ENCODE results near the gene SEMA4D. TPM values are rescaled to one million over a fixed set of nuclear protein-coding genes. Genes with fewer than 3 reads are reported as not detected.

The SEMA4D gene
- total and polyA plus RNA-seq, 9 of the 15 experiments (the other 6 are each of a cell fraction or from before 2014, with no cell fraction given), result 0.38 to 5.1 (median 1.8) TPM

DNA sequence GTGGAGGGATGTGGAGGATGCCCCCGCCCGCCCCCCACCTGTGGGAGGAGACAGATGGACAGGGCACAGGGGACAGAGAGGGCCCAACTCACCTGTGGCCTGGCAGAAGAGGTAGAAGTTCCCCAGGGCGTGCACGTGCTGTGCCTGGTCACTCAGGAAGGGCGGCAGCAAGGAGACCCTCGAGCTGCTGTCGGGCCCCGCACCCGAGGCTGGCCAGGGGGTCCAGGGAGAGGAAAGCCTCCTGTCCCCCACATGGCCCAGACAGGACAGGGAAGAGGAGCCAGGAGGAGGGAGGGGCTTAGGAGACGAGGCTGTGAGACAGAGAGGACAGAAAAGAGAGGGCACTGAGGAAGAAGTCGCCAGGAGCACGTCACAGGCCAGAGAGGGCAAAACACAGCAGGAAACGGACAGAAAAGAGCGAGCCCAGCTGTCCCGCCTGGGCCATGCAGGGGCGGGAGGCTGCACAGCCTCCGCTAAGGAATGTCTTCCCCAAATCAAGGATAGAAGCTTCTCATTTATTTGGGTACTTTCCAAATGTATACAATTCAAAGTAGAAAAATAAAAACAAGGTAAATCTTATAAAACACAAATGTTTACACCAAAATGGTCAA is 121.1 kb downstream of the SEMA4D start:
- Histone ChIP-seq H3K4me2 (ENCODE audit: insufficient read depth, low read length) (no peak overlapping the region), H3K27me3 (ENCODE audit: control insufficient read depth in 2 of 2, insufficient read depth in 2 of 2, low read length in 2 of 2) (peaks cover 14 to 29% of the 10 kb centered on the region in 2 experiments), H3K9me1 (ENCODE audit: control insufficient read depth, insufficient read depth, low read length) (no peaks in the 10 kb centered on the region), H3K4me1 (replicated peaks in 1 of 2; ENCODE audit: control insufficient read depth in 2 of 2, insufficient read depth in 2 of 2, low read length in 2 of 2) (peaks cover 0 to 12% of the 10 kb centered on the region in 2 experiments; a peak in 2 of 5 replicates), H3K27ac (ENCODE audit: extremely low read depth, low read depth, low read length) (no peak overlapping the region), H3K36me3 (ENCODE audit: control insufficient read depth, insufficient read depth, low read length) (no peaks in the 10 kb centered on the region), H3K9ac (ENCODE audit: insufficient read depth in 1 of 2, low read depth in 2 of 2, low read length in 2 of 2) (no peak overlapping the region), H3K4me3 (no peak overlapping the region), H4K20me1 (replicated peaks; ENCODE audit: control insufficient read depth, insufficient read depth, low read length) (no peaks in the 10 kb centered on the region), H3K79me2 (ENCODE audit: control insufficient read depth, insufficient read depth, low read length) (no peaks in the 10 kb centered on the region), H3K9me3 (replicated peaks; ENCODE audit: control insufficient read depth, insufficient read depth, low read depth, low read length) (no peaks in the 10 kb centered on the region), H2AFZ (ENCODE audit: low read depth, low read length) (no peak overlapping the region)
- 26% methylated on average over 9 of the region's 17 CpGs for whole genome bisulfite sequencing (ENCODE audit: insufficient coverage, low coverage, missing lambda C conversion rate)
- intact Hi-C loops (cut with micrococcal nuclease), result no loop called here
- TF ChIP-seq, protein P1, sequence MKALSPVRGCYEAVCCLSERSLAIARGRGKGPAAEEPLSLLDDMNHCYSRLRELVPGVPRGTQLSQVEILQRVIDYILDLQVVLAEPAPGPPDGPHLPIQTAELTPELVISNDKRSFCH (CRISPR knock-in tag; IDR thresholded peaks at IDR 0.05), result no peak
- TF ChIP-seq, protein P1 (tag; IDR thresholded peaks at IDR 0.05), result no peak
- DNase-seq (ENCODE audit: extremely low read depth in 1 of 4, low spot score in 3 of 4) (no peak), ATAC-seq (no peak), FAIRE-seq (no peak)
- in situ Hi-C loops (cut with MboI), result no loop called here
- no TSS peak for BruUV-seq (replicated peaks)
- CTCF ChIA-PET (ENCODE audit: low intra/inter-chr PET ratio), result no interaction called here
- POLR2A ChIA-PET, result no interaction called here

DNA sequence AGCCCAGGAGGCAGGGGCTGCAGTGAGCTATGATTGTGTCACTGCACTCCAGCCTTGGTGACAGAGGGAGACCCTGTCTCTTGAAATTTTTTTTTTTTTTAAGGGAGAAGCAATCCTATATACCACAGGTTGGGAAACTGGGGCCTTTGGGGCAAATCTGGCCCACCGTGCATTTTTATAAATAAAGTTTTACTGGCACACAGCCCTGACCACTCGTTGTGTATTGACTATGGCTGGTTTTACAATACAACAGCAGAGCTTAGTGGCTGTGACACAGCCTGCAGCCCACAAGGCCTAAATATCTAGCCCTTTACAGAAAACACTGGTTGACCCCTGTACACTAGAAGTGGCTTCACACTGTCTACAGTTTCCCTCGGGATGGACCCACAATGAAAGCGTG is 121.6 kb downstream of the SEMA4D start:
- BruUV-seq (replicated peaks), result no TSS peak
- POLR2A ChIA-PET, result interaction anchor here (0.6 to 0.7 kb wide), 2 partner anchors 8 to 34 kb away, joined by 3 to 5 read pairs; no protein-coding TSS in a partner anchor
- TF ChIP-seq, protein P2, sequence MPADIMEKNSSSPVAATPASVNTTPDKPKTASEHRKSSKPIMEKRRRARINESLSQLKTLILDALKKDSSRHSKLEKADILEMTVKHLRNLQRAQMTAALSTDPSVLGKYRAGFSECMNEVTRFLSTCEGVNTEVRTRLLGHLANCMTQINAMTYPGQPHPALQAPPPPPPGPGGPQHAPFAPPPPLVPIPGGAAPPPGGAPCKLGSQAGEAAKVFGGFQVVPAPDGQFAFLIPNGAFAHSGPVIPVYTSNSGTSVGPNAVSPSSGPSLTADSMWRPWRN (IDR thresholded peaks at IDR 0.05; ENCODE audit: low read depth), result no peak

More for the DNA sequence above, 121.6 kb downstream of the SEMA4D start:
- H3K4me1 ChIP-seq (replicated peaks in 1 of 2; ENCODE audit: control insufficient read depth in 2 of 2, insufficient read depth in 2 of 2, low read length in 2 of 2), result peaks cover 0 to 12% of the 10 kb centered on the region in 2 experiments; a peak in 2 of 5 replicates
- no peaks in the 10 kb centered on the region for H3K9me3 ChIP-seq (replicated peaks; ENCODE audit: control insufficient read depth, insufficient read depth, low read depth, low read length)
- H2AFZ ChIP-seq (ENCODE audit: low read depth, low read length), result no peak overlapping the region
- no peaks in the 10 kb centered on the region for H4K20me1 ChIP-seq (replicated peaks; ENCODE audit: control insufficient read depth, insufficient read depth, low read length)
- H3K4me3 ChIP-seq, result no peak overlapping the region
- ATAC-seq (no peak), DNase-seq (ENCODE audit: extremely low read depth in 1 of 4, low spot score in 3 of 4) (no peak), FAIRE-seq (no peak)
- H3K79me2 ChIP-seq (ENCODE audit: control insufficient read depth, insufficient read depth, low read length), result no peaks in the 10 kb centered on the region
- no peaks in the 10 kb centered on the region for H3K36me3 ChIP-seq (ENCODE audit: control insufficient read depth, insufficient read depth, low read length)
- H3K27me3 ChIP-seq (ENCODE audit: control insufficient read depth in 2 of 2, insufficient read depth in 2 of 2, low read length in 2 of 2), result peaks cover 10 to 23% of the 10 kb centered on the region in 2 experiments
- 28% methylated on average over 2 of the region's 4 CpGs for WGBS (ENCODE audit: insufficient coverage, low coverage, missing lambda C conversion rate)
- H3K27ac ChIP-seq (ENCODE audit: extremely low read depth, low read depth, low read length), result no peak overlapping the region
- in situ Hi-C loops (cut with MboI), result no loop called here
- intact Hi-C loops (cut with micrococcal nuclease), result no loop called here
- CTCF ChIA-PET (ENCODE audit: low intra/inter-chr PET ratio), result no interaction called here
- no peaks in the 10 kb centered on the region for H3K9me1 ChIP-seq (ENCODE audit: control insufficient read depth, insufficient read depth, low read length)
- no peak overlapping the region for H3K9ac ChIP-seq (ENCODE audit: insufficient read depth in 1 of 2, low read depth in 2 of 2, low read length in 2 of 2)
- H3K4me2 ChIP-seq (ENCODE audit: insufficient read depth, low read length), result no peak overlapping the region

All from K562 (cell line).